GM12878 (cell line): ENCODE measurements around the gene SH3BP1. TPM values are rescaled to one million over a fixed set of nuclear protein-coding genes. Genes with fewer than 3 reads are reported as not detected.

Experiments
- ATAC-seq: fragments of 200-7000 bp; cut with Tn5 transposase; 3 replicates; pipeline ENCODE4 v1.9.1; 2020; ENCODE audit warnings: mild to moderate bottlenecking, moderate library complexity
- BruUV-seq: library from RNA; stranded (reverse); fragments of 400-500 nt; replicated peaks from 2 replicates; lab custom pipeline; 2021; lab: Mats Ljungman, UMichigan
- CTCF ChIA-PET: fragments of 300-600 bp; sonication (Branson Sonifier 250); formaldehyde crosslinking; extraction: SDS; loops from one replicate; lab custom pipeline; 2021; ENCODE audit warnings: inconsistent platforms; lab: Yijun Ruan, JAX
- POLR2A ChIA-PET: fragments of 350-600 bp; formaldehyde crosslinking; extraction: SDS; loops from one replicate; lab custom pipeline; 2021; ENCODE audit warnings: inconsistent platforms; lab: Charles Lee
- RAD21 ChIA-PET: fragments of 300-600 bp; sonication (Branson Sonifier 250); formaldehyde crosslinking; loops from one replicate; lab custom pipeline; 2023; ENCODE audit warnings: antibody characterized with exemption; ENCODE audit not compliant: unreplicated experiment; lab: Charles Lee
- SMC1A ChIA-PET: fragments of 300-600 bp; sonication (Branson Sonifier 250); formaldehyde crosslinking; loops from one replicate; lab custom pipeline; 2023; ENCODE audit not compliant: unreplicated experiment, uncharacterized antibody; lab: Charles Lee
- DNase-seq: peaks from one replicate; pipeline ENCODE4 v3.0.0-alpha.2; 2011; ENCODE audit warnings: low read depth, low spot score
- FAIRE-seq: peaks from 3 replicates; lab custom pipeline; 2011; peaks lifted over from hg19 to GRCh38; lab: Jason Lieb, UNC
- H2AFZ ChIP-seq: 2 replicates; pipeline ENCODE4 v1.6.0; 2011; ENCODE audit warnings: low read depth, low read length, control low read depth; ENCODE audit not compliant: control insufficient read depth
- H3K27ac ChIP-seq: 2 replicates; pipeline ENCODE4 v1.5.1; 2011; ENCODE audit warnings: control low read depth; ENCODE audit not compliant: control insufficient read depth, insufficient read depth
- H3K27me3 ChIP-seq, 2 experiments: replicated peaks in 1 of 2; 2 replicates each; pipeline versions ENCODE4 v1.6.0 to v1.6.1; 2011; ENCODE audit warnings: low read length in 1 of 2; ENCODE audit not compliant: control insufficient read depth in 2 of 2, insufficient read depth in 2 of 2
- H3K36me3 ChIP-seq, 2 experiments: 2 replicates each; pipeline ENCODE4 v1.5.1; 2011; ENCODE audit warnings: low read length in 1 of 2; ENCODE audit not compliant: control insufficient read depth in 2 of 2, insufficient read depth in 2 of 2
- H3K4me1 ChIP-seq: 2 replicates; pipeline ENCODE4 v1.6.1; 2011; ENCODE audit warnings: mild to moderate bottlenecking, low read length, moderate library complexity, mixed read lengths; ENCODE audit not compliant: control insufficient read depth, insufficient read depth
- H3K4me2 ChIP-seq: 2 replicates; pipeline ENCODE4 v1.6.0; 2011; ENCODE audit warnings: control low read depth; ENCODE audit not compliant: control insufficient read depth, insufficient read depth
- H3K4me3 ChIP-seq: fragments of 200-600 bp; sonication (generic); 2 replicates; pipeline ENCODE4 v1.5.1; 2016
- H3K79me2 ChIP-seq: 2 replicates; pipeline ENCODE4 v1.6.0; 2011; ENCODE audit warnings: low read length; ENCODE audit not compliant: control insufficient read depth, insufficient read depth
- H3K9ac ChIP-seq: 2 replicates; pipeline ENCODE4 v1.8.0; 2011; ENCODE audit warnings: low read length, control low read depth, mixed read lengths; ENCODE audit not compliant: control insufficient read depth, insufficient read depth
- H3K9me3 ChIP-seq: replicated peaks from 3 replicates; pipeline ENCODE4 v1.5.1; 2011; ENCODE audit warnings: mild to moderate bottlenecking, low read length; ENCODE audit not compliant: control insufficient read depth, insufficient read depth
- H4K20me1 ChIP-seq: 2 replicates; pipeline ENCODE4 v1.6.0; 2011; ENCODE audit not compliant: control insufficient read depth, insufficient read depth
- ASH2L ChIP-seq: fragments of 300-600, 200-600 bp; sonication (generic); IDR thresholded peaks from 2 replicates; pipeline ENCODE4 v1.6.1; 2017; ENCODE audit warnings: low read depth, mild to moderate bottlenecking, borderline replicate concordance
- BCL11A ChIP-seq: IDR thresholded peaks from 2 replicates; pipeline ENCODE4 v1.6.1; 2011; ENCODE audit warnings: low read depth, low read length
- CREB1 ChIP-seq: IDR thresholded peaks from 2 replicates; pipeline ENCODE4 v1.6.1; 2012; ENCODE audit warnings: low read depth, mild to moderate bottlenecking, inconsistent platforms
- FOXK2 ChIP-seq: fragments of 450-650 bp; IDR thresholded peaks from 2 replicates; pipeline ENCODE4 v1.6.1; 2017; ENCODE audit warnings: mild to moderate bottlenecking, moderate library complexity
- FOXM1 ChIP-seq: IDR thresholded peaks from 2 replicates; pipeline ENCODE4 v1.6.1; 2012; ENCODE audit warnings: low read depth, mild to moderate bottlenecking, inconsistent platforms, low read length, moderate library complexity
- HDAC6 ChIP-seq: fragments of 200-600 bp; sonication (generic); IDR thresholded peaks from one replicate; pipeline ENCODE4 v1.8.0; 2017; ENCODE audit warnings: antibody characterized with exemption; ENCODE audit not compliant: unreplicated experiment
- HDGF ChIP-seq: fragments of 450-650 bp; IDR thresholded peaks from 2 replicates; pipeline ENCODE4 v1.6.1; 2016; ENCODE audit warnings: antibody characterized with exemption
- KAT2A ChIP-seq: conservative IDR thresholded peaks from 2 replicates; pipeline ENCODE4 v1.6.1; 2011; ENCODE audit warnings: low read depth, low read length; ENCODE audit not compliant: control insufficient read depth
- MEF2B ChIP-seq: fragments of 450-650 bp; IDR thresholded peaks from 2 replicates; pipeline ENCODE4 v1.6.1; 2018; ENCODE audit warnings: mild to moderate bottlenecking, moderate library complexity; ENCODE audit not compliant: partially characterized antibody, poor library complexity, severe bottlenecking
- MYB ChIP-seq: fragments of 150-350 bp; IDR thresholded peaks from 2 replicates; pipeline ENCODE4 v1.6.1; 2014; ENCODE audit warnings: mild to moderate bottlenecking, low read depth, low read length, borderline replicate concordance
- NBN ChIP-seq: fragments of 450-650 bp; IDR thresholded peaks from 2 replicates; pipeline ENCODE4 v1.6.1; 2016
- NR2F1 ChIP-seq: fragments of 450-650 bp; conservative IDR thresholded peaks from 2 replicates; pipeline ENCODE4 v1.6.1; 2017; ENCODE audit warnings: mild to moderate bottlenecking
- PML ChIP-seq: IDR thresholded peaks from 2 replicates; pipeline ENCODE4 v1.6.1; 2012; ENCODE audit warnings: low read length, inconsistent platforms
- POLR2AphosphoS2 ChIP-seq: IDR thresholded peaks from 2 replicates; pipeline ENCODE4 v1.6.1; 2011; ENCODE audit warnings: low read depth, mild to moderate bottlenecking, low read length, improper control_type of control experiment, moderate library complexity
- POLR2AphosphoS5 ChIP-seq: IDR thresholded peaks from 2 replicates; pipeline ENCODE4 v1.6.1; 2011; ENCODE audit warnings: mild to moderate bottlenecking, low read length, inconsistent platforms
- SMAD1 ChIP-seq: fragments of 450-650 bp; IDR thresholded peaks from 2 replicates; pipeline ENCODE4 v1.6.1; 2018; ENCODE audit warnings: mild to moderate bottlenecking, low read depth; ENCODE audit not compliant: partially characterized antibody
- SP1 ChIP-seq: IDR thresholded peaks from one replicate; pipeline ENCODE4 v1.6.1; 2011; ENCODE audit warnings: low read depth, low read length
- SUZ12 ChIP-seq: fragments of 200-600 bp; sonication (generic); IDR thresholded peaks from one replicate; pipeline ENCODE4 v1.6.1; 2018; ENCODE audit warnings: antibody characterized with exemption, mild to moderate bottlenecking; ENCODE audit not compliant: unreplicated experiment
- ZNF217 ChIP-seq: fragments of 450-650 bp; IDR thresholded peaks from 2 replicates; pipeline ENCODE4 v1.6.1; 2017; ENCODE audit warnings: antibody characterized with exemption, mild to moderate bottlenecking
- WGBS: methylation state at CpG from one replicate; pipeline ENCODE4 v1.1.6; 2016; ENCODE audit warnings: low lambda C conversion rate; ENCODE audit not compliant: insufficient replicate concordance, insufficient coverage; ENCODE audit errors: missing lambda C conversion rate; 5-methylcytosine and 5-hydroxymethylcytosine counted together
- in situ Hi-C: fragments of 300-500 bp; cut with MboI; formaldehyde crosslinking; loops from 9 replicates; pipeline ENCODE4 v1.14.3; 2018; ENCODE audit warnings: mixed read lengths
- intact Hi-C: fragments of 100-400 bp; cut with micrococcal nuclease; formaldehyde crosslinking; loops from one replicate; pipeline ENCODE4 v1.14.2; 2022; ENCODE audit not compliant: unreplicated experiment
- polyA plus RNA-seq, 11 experiments: library from polyadenylated mRNA; depleted of rRNA in 4 of 11; unstranded in 6 of 11; stranded (reverse) in 5 of 11; fragments of >200 nt; fragmentation: Nextera tagmentation in 4 of 11; fragmentation: Illumina TruSeq in 1 of 11; extraction: Ambion mirVana in 4 of 11; extraction: Trizol in 1 of 11; gene quantifications; 1 replicate in 1 of 11; 2 replicates in 10 of 11; pipeline versions ENCODE4 v1.2.1 to v1.2.3, GENCODE V29; 2011 to 2016; ENCODE audit warnings: inconsistent platforms in 2 of 11, missing spikeins in 2 of 11, low read depth in 1 of 11
- total RNA-seq, 4 experiments: library from RNA; depleted of rRNA in 3 of 4; stranded (reverse); fragments of >200 nt in 3 of 4; fragmentation: Illumina TruSeq in 1 of 4; extraction: Trizol in 1 of 4; gene quantifications; 2 replicates each; pipeline versions ENCODE4 v1.2.1 to v1.2.3, GENCODE V29; 2013 to 2021
- TF ChIP-seq, protein P1 (sequence below): IDR thresholded peaks from 2 replicates; pipeline ENCODE4 v1.6.1; 2012; ENCODE audit warnings: mild to moderate bottlenecking, low read depth, low read length

The SH3BP1 gene
- total and polyA plus RNA-seq, 10 of the 15 experiments (the other 5 are each of a cell fraction or from before 2014, with no cell fraction given): 0.29 to 70.5 (median 22.5) TPM

DNA sequence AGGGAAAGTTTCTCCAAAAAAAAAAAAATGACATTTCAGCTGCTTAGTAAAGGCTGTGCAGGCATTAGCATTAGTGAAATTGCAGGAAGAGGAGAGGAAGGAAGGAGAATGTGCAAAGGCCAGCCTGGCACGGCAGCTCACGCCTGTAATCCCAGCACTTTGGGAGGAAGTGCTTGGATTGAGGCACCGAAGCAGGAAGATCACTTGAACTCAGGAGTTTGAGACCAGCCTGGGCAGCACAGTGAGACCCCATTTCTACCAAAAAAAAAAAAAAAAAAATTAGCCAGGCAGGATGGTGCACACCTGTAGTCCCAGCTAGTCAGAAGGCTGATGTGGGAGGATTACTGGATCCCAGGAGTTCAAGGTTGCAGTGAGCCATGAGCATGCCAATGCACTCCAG lies 65.2 kb downstream of the SH3BP1 start:
- Histone ChIP-seq H3K79me2 (no peaks in the 10 kb centered on the region), H3K27me3 (no peaks in the 10 kb centered on the region), H3K4me1 (no peaks in the 10 kb centered on the region), H3K4me2 (no peak overlapping the region), H2AFZ (no peak overlapping the region), H3K9me3 (no peaks in the 10 kb centered on the region), H3K36me3 (no peaks in the 10 kb centered on the region), H3K4me3 (no peak overlapping the region), H3K9ac (no peak overlapping the region), H4K20me1 (no peaks in the 10 kb centered on the region), H3K27ac (no peak overlapping the region)
- ChIA-PET CTCF (interaction anchor here (0.6 kb wide), 1 partner anchor 250 kb away, joined by 3 read pairs; no protein-coding TSS in a partner anchor), POLR2A (interaction anchor here (0.7 kb wide), 1 partner anchor 85 kb away, joined by 5 read pairs; no protein-coding TSS in a partner anchor), SMC1A (no interaction called here), RAD21 (no interaction called here)
- no peak for DNase-seq
- intact Hi-C loops (no loop called here), in situ Hi-C loops (no loop called here)
- ATAC-seq: no peak
- no peak for FAIRE-seq
- WGBS: 97% methylated on average over 3 of the region's 3 CpGs
- BruUV-seq: no TSS peak
- TF ChIP-seq ZNF217: no peak
- no peak for TF ChIP-seq FOXM1
- no peak for TF ChIP-seq CREB1
- TF ChIP-seq KAT2A: no peak
- TF ChIP-seq, protein P1, sequence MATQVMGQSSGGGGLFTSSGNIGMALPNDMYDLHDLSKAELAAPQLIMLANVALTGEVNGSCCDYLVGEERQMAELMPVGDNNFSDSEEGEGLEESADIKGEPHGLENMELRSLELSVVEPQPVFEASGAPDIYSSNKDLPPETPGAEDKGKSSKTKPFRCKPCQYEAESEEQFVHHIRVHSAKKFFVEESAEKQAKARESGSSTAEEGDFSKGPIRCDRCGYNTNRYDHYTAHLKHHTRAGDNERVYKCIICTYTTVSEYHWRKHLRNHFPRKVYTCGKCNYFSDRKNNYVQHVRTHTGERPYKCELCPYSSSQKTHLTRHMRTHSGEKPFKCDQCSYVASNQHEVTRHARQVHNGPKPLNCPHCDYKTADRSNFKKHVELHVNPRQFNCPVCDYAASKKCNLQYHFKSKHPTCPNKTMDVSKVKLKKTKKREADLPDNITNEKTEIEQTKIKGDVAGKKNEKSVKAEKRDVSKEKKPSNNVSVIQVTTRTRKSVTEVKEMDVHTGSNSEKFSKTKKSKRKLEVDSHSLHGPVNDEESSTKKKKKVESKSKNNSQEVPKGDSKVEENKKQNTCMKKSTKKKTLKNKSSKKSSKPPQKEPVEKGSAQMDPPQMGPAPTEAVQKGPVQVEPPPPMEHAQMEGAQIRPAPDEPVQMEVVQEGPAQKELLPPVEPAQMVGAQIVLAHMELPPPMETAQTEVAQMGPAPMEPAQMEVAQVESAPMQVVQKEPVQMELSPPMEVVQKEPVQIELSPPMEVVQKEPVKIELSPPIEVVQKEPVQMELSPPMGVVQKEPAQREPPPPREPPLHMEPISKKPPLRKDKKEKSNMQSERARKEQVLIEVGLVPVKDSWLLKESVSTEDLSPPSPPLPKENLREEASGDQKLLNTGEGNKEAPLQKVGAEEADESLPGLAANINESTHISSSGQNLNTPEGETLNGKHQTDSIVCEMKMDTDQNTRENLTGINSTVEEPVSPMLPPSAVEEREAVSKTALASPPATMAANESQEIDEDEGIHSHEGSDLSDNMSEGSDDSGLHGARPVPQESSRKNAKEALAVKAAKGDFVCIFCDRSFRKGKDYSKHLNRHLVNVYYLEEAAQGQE: no peak
- no peak for TF ChIP-seq SP1
- no peak for TF ChIP-seq ASH2L
- no peak for TF ChIP-seq SMAD1
- no peak for TF ChIP-seq NBN
- TF ChIP-seq FOXK2: no peak
- no peak for TF ChIP-seq POLR2AphosphoS2
- TF ChIP-seq MYB: no peak
- TF ChIP-seq HDGF: no peak
- TF ChIP-seq NR2F1: no peak
- TF ChIP-seq BCL11A: no peak
- TF ChIP-seq PML: no peak
- TF ChIP-seq SUZ12: no peak
- TF ChIP-seq POLR2AphosphoS5: no peak
- TF ChIP-seq MEF2B: no peak
- TF ChIP-seq HDAC6: no peak
